ENCODE data around the gene ZBTB20.

Gene ZBTB20

GRCh38 chr3:114428044-114428595 is 719.0 kb downstream of the ZBTB20 start:
- DNase-seq: no peak

- DNase-seq: no peak
Observed at GRCh38 chr3:114427285-114428043, 719.6 kb downstream of the ZBTB20 start.

- DNase-seq: no peak
Observed at GRCh38 chr3:114424337-114424736, 722.8 kb downstream of the ZBTB20 start.

GRCh38 chr3:114421204-114421603 is 725.9 kb downstream of the ZBTB20 start:
- no peak for DNase-seq

GRCh38 chr3:114420072-114420471 is 727.0 kb downstream of the ZBTB20 start:
- DNase-seq: no peak

- peak in 2 of 5 donors; percentile 1 to 68 for DNase-seq
Observed at GRCh38 chr3:114418724-114419543, 728.2 kb downstream of the ZBTB20 start.

- peak in 1 of 5 donors; percentile 38 for DNase-seq
Observed at GRCh38 chr3:114418107-114418506, 729.0 kb downstream of the ZBTB20 start.

- DNase-seq: no peak
Observed at GRCh38 chr3:114417675-114418074, 729.4 kb downstream of the ZBTB20 start.

GRCh38 chr3:114417265-114417664 is 729.8 kb downstream of the ZBTB20 start:
- no peak for DNase-seq

- DNase-seq: peak in 1 of 5 donors; percentile 8
Observed at GRCh38 chr3:114411811-114412803, 735.0 kb downstream of the ZBTB20 start.

GRCh38 chr3:114411190-114411668 is 735.9 kb downstream of the ZBTB20 start:
- no peak for DNase-seq

GRCh38 chr3:114408736-114409670 is 738.1 kb downstream of the ZBTB20 start:
- no peak for DNase-seq

GRCh38 chr3:114406922-114407321 is 740.2 kb downstream of the ZBTB20 start:
- DNase-seq: no peak

GRCh38 chr3:114406286-114406685 is 740.8 kb downstream of the ZBTB20 start:
- no peak for DNase-seq

- DNase-seq: no peak
Observed at GRCh38 chr3:114405202-114405990, 741.7 kb downstream of the ZBTB20 start.

GRCh38 chr3:114404590-114404989 is 742.5 kb downstream of the ZBTB20 start:
- DNase-seq: no peak

GRCh38 chr3:114402838-114403237 is 744.2 kb downstream of the ZBTB20 start:
- no peak for DNase-seq

GRCh38 chr3:114401346-114401745 is 745.7 kb downstream of the ZBTB20 start:
- DNase-seq: no peak

GRCh38 chr3:114400371-114400770 is 746.7 kb downstream of the ZBTB20 start:
- no peak for DNase-seq

- no peak for DNase-seq
Observed at GRCh38 chr3:114394551-114394950, 752.5 kb downstream of the ZBTB20 start.
